Measurements from ENCODE around the gene TP53I13.

The TP53I13 gene

DNA sequence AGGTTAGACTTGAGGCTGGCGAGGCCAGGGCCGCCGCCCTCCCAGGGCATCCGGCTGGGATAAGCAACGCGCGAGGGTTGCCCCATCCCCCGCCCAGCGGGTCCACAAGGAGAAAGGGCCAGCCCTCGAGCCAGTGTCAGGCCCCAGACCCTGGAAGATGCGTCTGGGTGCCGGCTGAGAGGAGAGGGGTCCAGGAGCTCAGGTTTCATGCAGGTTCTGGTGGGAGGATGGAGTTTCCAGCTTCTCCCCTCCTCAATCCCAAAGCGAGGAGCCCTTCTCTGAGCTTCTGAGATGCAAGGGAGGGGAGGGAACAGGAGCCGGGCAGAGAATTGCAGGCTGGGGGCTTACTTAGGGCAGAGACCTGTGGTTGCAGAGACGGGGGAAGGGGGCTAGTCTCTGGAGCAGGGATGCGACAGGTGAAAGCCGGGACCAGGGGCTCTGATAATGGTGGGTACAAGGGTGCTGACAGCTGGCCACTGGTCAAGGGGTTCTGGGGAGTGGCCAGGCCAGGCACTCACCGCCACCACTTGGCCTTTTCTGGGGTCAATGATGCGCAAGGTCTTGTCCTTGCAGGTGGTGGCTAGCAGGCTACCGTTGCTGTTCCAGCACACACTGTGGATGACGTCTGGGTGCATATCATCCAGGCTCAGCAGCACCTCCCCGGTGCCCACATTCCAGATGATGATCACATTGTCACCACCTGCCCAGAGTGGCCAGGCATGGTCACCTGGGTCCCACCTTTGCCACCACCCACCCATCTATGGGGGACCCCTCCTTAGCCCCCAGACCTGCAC is 50.0 kb downstream of the TP53I13 start:
- no peak for TF ChIP-seq ZNF384 (IDR thresholded peaks at IDR 0.05)
- TF ChIP-seq CTBP1 (IDR thresholded peaks at IDR 0.05; ENCODE audit: borderline replicate concordance), result no peak
- no peak for TF ChIP-seq FOXK2 (IDR thresholded peaks at IDR 0.05)
- TF ChIP-seq SUZ12 (IDR thresholded peaks at IDR 0.05), result no peak
- no peak for TF ChIP-seq LEF1 (IDR thresholded peaks at IDR 0.05; ENCODE audit: borderline replicate concordance)
- TF ChIP-seq HDGF (IDR thresholded peaks at IDR 0.05; ENCODE audit: borderline replicate concordance), result no peak
- TF ChIP-seq ELF4 (IDR thresholded peaks at IDR 0.05), result no peak
- TF ChIP-seq, protein P1, sequence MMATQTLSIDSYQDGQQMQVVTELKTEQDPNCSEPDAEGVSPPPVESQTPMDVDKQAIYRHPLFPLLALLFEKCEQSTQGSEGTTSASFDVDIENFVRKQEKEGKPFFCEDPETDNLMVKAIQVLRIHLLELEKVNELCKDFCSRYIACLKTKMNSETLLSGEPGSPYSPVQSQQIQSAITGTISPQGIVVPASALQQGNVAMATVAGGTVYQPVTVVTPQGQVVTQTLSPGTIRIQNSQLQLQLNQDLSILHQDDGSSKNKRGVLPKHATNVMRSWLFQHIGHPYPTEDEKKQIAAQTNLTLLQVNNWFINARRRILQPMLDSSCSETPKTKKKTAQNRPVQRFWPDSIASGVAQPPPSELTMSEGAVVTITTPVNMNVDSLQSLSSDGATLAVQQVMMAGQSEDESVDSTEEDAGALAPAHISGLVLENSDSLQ (IDR thresholded peaks at IDR 0.05), result no peak
- no peak for TF ChIP-seq TARDBP (IDR thresholded peaks at IDR 0.05)
- no peak for TF ChIP-seq L3MBTL2 (conservative IDR thresholded peaks at IDR 0.05)
- no peak for TF ChIP-seq BHLHE40 (IDR thresholded peaks at IDR 0.05; ENCODE audit: borderline replicate concordance)
- no peak for TF ChIP-seq SP1 (IDR thresholded peaks at IDR 0.05)
- TF ChIP-seq ARNT (IDR thresholded peaks at IDR 0.05), result no peak
- no peak for TF ChIP-seq NFRKB (IDR thresholded peaks at IDR 0.05)
- TF ChIP-seq FOXA1 (IDR thresholded peaks at IDR 0.05), result no peak
- CTCF ChIA-PET, result interaction anchor here (0.6 to 1.7 kb wide), 3 partner anchors 9 to 64 kb away, joined by 3 to 7 read pairs (median 3); no protein-coding TSS in a partner anchor
- no peak for DNase-seq (ENCODE audit: extremely low spot score)
- POLR2A ChIA-PET, result no interaction called here

DNA sequence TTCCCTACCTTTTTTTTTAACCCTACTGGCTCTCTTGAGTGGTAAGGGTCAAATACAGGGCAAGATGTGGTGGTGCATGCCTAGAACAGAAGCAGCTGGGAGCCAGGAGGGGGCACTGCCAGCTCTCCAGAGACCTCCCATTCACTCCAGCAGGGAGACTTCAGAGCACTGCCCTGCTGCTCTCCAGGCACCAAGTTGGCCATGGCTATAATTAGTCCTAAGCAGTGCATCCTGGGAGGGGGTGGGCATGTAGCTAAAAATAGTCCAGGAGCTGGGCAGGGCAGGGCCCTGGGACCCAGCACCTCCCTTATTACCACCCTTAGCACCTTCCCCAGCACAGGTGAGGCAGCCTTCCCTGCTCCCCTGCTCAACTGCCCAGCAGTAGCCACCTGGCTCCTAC is 50.8 kb downstream of the TP53I13 start:
- POLR2A ChIA-PET, result no interaction called here
- TF ChIP-seq BHLHE40 (IDR thresholded peaks at IDR 0.05; ENCODE audit: borderline replicate concordance) (no peak), FOXM1 (IDR thresholded peaks at IDR 0.05; ENCODE audit: borderline replicate concordance) (no peak), ZNF384 (IDR thresholded peaks at IDR 0.05) (no peak), FOXK2 (IDR thresholded peaks at IDR 0.05) (no peak), LEF1 (IDR thresholded peaks at IDR 0.05; ENCODE audit: borderline replicate concordance) (no peak), TARDBP (IDR thresholded peaks at IDR 0.05) (no peak), FOXA1 (IDR thresholded peaks at IDR 0.05) (no peak), L3MBTL2 (conservative IDR thresholded peaks at IDR 0.05) (no peak), HDGF (IDR thresholded peaks at IDR 0.05; ENCODE audit: borderline replicate concordance) (no peak), CTBP1 (IDR thresholded peaks at IDR 0.05; ENCODE audit: borderline replicate concordance) (no peak), SP1 (IDR thresholded peaks at IDR 0.05) (no peak)
- TF ChIP-seq, protein P1 (IDR thresholded peaks at IDR 0.05), result no peak
- CTCF ChIA-PET, result interaction anchor here (0.6 kb wide), 1 partner anchor 192 kb away, joined by 3 read pairs; no protein-coding TSS in a partner anchor
- DNase-seq (ENCODE audit: extremely low spot score), result no peak

DNA sequence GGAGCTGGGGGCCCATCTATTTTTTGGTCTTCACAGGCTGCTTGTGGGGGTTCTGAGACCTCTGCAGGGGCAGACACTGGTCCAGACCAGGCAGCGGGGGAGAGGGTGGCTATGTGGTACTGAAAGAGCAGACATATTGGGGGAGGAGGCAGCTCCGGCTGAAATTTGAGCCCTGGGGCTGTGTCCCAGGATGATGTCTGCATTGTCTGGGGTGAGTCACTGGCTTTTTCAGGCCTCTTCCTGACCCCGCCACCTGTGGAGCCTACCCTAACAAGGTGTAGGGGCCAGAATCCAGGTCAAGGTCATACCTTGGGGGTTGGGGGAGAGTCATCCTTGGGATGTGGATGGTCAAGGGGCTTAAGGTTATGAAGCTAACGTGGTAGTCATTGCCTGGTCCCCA is 51.8 kb downstream of the TP53I13 start:
- TF ChIP-seq, protein P1 (IDR thresholded peaks at IDR 0.05), result no peak
- no peak for TF ChIP-seq L3MBTL2 (conservative IDR thresholded peaks at IDR 0.05)
- POLR2A ChIA-PET, result no interaction called here
- CTCF ChIA-PET, result interaction anchor here (1.0 kb wide), 1 partner anchor 26 kb away, joined by 4 read pairs; no protein-coding TSS in a partner anchor
- DNase-seq (ENCODE audit: extremely low spot score), result no peak

DNA sequence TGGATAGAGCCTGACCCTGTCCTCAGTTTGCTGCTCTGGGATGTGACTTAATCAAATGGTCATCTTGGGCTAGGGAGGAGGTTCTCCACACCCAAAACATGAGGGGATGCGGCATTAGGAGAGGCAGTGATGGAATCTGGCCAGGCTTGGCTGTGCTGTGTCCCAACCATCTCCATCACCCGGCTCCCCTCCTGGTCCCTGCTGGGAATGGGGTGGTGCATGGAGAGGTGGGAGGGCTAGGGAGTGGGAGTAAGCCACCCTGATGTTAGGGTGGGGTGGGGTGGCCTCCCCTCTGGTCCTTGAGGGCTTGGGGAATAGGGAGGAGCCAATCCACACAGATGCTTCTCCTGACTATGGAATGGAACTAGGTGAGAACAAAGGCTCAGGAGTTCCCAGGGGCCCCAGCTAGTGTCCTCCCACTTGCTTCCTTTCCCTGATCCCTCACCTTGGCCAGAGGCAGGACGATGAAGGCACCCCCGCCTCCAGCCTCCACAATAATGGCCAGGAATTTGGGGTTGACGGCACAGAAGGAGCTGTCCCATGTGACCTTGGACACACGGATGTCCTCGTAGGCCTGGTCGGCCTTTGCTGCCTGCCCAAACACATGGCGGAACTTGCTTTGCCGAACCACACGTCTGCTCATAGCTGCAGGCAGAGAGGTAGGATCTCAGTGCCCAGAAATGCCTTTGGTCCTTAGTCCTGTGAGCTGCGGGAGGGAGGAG is 52.4 kb downstream of the TP53I13 start:
- no peak for TF ChIP-seq HDGF (IDR thresholded peaks at IDR 0.05; ENCODE audit: borderline replicate concordance)
- TF ChIP-seq TARDBP (IDR thresholded peaks at IDR 0.05), result no peak
- TF ChIP-seq, protein P1 (IDR thresholded peaks at IDR 0.05), result no peak
- TF ChIP-seq ZNF384 (IDR thresholded peaks at IDR 0.05), result no peak
- TF ChIP-seq BHLHE40 (IDR thresholded peaks at IDR 0.05; ENCODE audit: borderline replicate concordance), result no peak
- no peak for TF ChIP-seq FOXA1 (IDR thresholded peaks at IDR 0.05)
- no peak for TF ChIP-seq ARNT (IDR thresholded peaks at IDR 0.05)
- TF ChIP-seq CTBP1 (IDR thresholded peaks at IDR 0.05; ENCODE audit: borderline replicate concordance), result no peak
- no peak for TF ChIP-seq NFRKB (IDR thresholded peaks at IDR 0.05)
- CTCF ChIA-PET, result interaction anchor here (0.7 to 1.0 kb wide), 2 partner anchors 27 to 310 kb away, joined by 4 read pairs; no protein-coding TSS in a partner anchor
- DNase-seq (ENCODE audit: extremely low spot score), result no peak
- POLR2A ChIA-PET, result interaction anchor here (0.8 kb wide), 1 partner anchor 10 kb away, joined by 3 read pairs; no protein-coding TSS in a partner anchor

DNA sequence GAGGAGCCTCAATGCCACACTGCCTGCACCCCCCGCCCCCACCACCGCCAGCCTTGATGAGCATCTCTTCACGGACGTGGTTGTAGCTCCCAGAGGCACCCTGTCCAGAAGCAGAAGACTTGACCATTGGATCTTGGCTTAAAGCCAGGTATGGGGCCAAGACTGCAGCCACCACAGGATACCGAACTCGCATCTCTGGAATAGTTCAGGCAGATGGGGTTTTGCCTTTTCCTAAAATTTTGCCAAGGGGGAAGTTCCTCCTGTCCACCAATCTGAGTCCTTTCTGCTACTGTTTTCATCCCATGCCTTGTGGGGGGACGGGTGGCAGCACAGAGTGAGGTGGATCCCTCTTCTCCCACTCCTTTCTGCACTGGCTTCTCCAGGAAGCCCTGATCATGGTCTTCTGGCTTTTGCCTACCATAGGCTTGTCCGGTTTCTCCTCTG is 53.3 kb downstream of the TP53I13 start:
- ChIA-PET POLR2A (interaction anchor here (0.8 to 2.3 kb wide), 2 partner anchors 11 to 30 kb away, joined by 3 to 16 read pairs; partner anchors contain the start of gene ANKRD13B), CTCF (interaction anchor here (0.7 to 1.4 kb wide), 2 partner anchors 30 to 310 kb away, joined by 3 to 4 read pairs; no protein-coding TSS in a partner anchor)
- TF ChIP-seq TARDBP (IDR thresholded peaks at IDR 0.05), result no peak
- DNase-seq (ENCODE audit: extremely low spot score), result no peak
